ENCODE results near the gene RFX1.
"Not testable (repeated sequence)": the region's sequence is repeated elsewhere in the genome, so short reads cannot be mapped to it uniquely, and the experiment has no call there.

RFX1 gene

GRCh38 chr19:14006085-14006765 lies at the start of gene RFX1:
Gene RFX1 (minus strand): TSS chr19:14006320. CDS start chr19:13993843, 12,477 bp downstream.
- DNase-seq: peak; percentile 100

DNA sequence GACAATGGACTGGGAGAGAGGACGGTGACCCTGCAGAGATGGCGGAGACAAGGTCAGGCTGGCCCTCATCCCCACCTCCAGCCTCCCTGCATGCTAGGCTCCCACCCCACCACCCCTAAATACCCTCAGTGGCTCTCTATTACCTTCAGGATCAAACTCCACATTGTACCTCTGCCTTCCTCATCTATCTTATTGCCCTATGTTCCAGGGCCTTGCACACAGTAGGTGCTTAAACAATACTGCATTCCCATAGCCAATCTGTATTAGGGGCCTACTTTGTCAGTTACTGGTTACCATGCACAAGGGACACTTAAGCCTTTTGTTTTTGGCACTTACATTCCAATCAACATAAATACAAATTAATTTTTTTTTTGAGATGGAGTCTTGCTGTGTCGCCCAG lies 49.3 kb upstream of the RFX1 start:
- no peak for DNase-seq

DNA sequence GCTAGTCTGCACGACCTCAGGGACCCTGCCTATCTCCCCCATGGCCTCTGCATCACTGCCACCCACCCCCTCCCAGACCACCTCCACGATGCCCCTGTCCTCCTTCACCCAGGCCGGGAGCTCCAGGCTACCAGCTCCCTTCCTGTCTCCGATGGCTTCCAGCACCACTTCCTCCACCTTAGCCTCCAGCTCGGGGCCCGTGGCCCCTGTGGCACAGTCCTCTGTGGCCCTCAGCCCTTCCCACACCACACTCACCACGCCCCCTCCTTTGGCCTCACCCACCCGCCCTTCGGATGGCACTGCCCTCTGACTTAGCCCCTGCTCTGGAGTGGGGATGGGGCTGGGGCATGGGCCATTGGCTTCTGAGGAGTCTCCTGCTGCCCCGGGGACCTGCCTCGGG lies 48.6 kb upstream of the RFX1 start:
- DNase-seq: no peak

- DNase-seq: no peak
Observed at GRCh38 chr19:14054099-14054498, 48.0 kb upstream of the RFX1 start.

GRCh38 chr19:14053500-14053899 lies 47.4 kb upstream of the RFX1 start:
- DNase-seq: no peak

DNA sequence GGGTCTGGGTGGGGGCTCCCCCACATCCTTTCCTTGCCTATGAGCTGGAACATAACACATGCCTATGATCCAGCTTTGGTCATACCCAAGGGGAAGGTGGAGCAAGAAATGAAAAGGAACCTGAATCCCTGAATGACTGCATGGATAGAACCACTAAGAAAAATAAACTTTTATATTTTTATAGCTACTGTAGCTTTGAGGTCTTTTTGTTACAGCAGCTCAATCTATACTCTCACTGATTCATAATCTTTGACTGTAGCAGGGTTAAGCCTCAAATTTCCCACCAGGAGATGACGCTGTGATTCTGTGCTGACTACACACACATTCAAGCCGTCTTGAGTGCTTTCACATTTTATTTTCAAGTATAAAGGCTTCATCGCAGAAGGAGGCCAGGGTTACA lies 46.9 kb upstream of the RFX1 start:
- DNase-seq: no peak

GRCh38 chr19:14052470-14052869 lies 46.4 kb upstream of the RFX1 start:
- DNase-seq: no peak

GRCh38 chr19:14051980-14052379 lies 45.9 kb upstream of the RFX1 start:
- DNase-seq: no peak

DNA sequence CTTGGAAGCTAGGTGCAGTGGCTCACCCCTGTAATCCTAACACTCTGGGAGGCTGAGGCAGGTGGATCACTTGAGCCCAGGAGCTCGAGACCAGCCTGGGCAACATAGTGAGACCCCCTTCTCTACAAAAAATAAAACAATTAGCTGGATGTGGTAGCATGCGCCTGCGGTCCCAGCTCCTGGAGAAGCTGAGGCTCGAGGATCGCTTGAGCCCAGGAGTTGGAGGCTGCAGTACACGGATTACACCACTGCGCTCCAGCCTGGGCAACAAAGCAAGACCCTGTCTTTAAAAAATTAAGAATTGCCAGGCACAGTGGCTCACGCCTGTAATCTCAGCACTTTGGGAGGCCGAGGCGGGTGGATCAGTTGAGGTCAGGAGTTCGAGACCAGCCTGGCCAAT lies 44.8 kb upstream of the RFX1 start:
- DNase-seq: not testable (repeated sequence)

DNA sequence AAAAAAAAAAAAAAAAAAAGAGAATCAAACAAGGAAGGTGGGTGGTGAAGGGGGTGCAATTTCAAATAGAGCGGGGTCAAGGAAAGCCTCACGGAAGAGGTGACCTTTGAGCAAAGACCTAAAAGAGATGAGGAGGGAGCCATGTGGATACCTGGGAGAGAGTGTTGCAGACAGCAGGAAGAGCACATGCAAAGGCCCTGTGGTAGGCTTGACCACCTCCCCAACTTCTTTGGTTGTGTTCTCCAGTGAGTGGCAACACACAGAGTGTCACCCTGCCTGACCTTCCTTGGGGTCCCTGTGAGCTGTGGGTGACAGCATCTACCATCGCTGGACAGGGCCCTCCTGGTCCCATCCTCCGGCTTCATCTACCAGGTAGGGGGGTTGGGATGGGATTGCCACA lies 44.4 kb upstream of the RFX1 start:
- no peak for DNase-seq

GRCh38 chr19:14048443-14049153 lies 42.5 kb upstream of the RFX1 start:
- peak; percentile 82 for DNase-seq

GRCh38 chr19:14047866-14048265 lies 41.7 kb upstream of the RFX1 start:
- DNase-seq: not testable (repeated sequence)

DNA sequence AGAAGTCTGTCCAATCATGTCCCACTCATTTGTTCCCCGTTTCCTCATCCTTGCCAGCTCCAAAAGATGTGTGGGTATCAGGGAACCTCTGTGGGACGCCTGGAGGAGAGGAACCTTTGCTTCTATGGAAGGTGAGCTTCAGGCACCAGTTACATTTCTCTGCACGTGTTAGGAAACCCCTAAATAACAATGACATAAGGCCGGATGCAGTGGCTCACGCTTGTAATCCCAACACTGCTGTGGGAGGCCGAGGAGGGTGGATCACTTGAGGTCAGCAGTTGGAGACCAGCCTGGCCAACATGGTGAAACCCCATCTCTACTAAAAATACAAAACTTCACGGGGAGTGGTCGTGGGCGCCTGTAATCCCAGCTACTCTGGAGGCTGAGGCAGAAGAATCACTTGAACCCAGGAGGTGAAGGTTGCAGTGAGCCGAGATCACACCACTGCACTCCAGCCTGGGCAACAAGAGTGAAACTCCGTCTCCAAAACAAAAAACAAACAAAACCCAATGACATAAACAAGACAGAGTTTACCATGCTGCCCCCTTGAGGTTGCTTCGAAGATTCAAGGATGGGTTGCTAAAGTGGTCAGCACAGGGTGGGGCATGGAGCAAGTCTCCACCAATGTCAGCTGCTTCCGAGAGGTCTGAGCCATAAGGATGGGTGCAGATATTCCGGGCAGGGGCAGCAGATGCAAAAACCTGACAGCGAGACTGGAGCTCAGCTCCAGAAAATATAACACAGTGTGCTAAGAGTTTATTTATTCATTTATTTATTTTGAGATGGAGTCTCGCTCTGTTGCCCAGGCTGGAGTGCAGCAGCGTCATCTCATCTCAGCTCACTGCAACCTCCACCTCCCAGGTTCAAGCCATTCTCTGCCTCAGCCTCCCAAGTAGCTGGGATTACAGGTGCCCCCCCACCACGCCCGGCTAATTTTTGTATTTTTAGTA lies 36.8 kb upstream of the RFX1 start:
- peak; percentile 82 for DNase-seq

DNA sequence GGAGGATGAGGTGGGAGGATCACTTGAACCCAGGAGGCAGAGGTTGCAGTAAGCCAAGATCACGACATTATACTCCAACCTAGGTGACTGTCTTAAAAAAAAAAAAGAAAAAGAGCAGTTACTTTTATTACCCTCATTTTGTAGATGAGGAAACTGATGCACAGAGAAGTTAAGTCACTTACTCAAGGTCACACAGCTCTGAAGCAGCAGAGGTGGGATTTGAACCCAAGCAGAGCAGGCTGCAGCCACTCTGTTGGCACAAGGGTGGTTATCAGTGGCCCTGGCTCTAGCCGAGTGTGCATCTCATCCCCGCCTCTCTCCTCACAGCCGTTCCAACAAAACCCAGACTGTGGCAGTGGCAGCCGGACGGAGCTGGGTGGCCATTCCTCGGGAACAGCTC lies 33.1 kb upstream of the RFX1 start:
- no peak for DNase-seq

- DNase-seq: no peak
Observed at GRCh38 chr19:14035706-14036105, 29.6 kb upstream of the RFX1 start.

DNA sequence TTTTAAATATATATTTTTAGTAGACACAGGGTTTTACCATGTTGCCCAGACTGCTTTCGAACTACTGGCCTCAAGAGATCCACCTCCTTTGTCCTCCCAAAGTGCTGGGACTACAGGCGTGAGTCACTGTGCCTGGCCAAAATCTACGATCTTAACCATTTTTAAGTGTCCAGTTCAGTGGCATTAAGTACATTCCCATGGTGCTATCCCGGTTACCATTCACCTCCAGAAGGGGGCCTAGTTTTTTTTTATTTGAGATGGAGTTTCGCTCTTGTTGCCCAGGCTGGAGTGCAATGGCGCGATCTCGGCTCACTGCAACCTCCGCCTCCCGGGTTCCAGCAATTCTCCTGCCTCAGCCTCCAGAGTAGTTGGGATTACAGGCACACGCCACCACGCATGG lies 29.0 kb upstream of the RFX1 start:
- DNase-seq: not testable (repeated sequence)

DNA sequence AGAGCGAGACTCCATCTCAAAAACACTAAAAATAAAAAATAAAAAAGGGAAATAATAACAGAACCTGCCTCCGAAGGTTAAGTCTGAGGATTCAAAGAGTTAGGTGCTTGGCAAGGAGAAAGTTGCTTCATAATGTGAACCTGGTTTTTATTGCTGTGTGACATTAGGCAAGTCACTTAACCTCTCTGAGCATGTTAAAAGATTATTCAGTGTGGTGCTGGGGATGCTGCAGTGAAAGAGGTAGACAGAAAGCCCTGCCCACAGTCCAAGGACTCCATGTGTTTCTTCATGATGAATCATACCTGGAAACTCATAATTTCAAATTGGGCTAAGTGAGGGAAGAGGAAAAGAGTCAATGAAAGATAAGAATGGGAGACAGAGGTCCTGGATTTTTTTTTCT lies 27.8 kb upstream of the RFX1 start:
- no peak for DNase-seq

DNA sequence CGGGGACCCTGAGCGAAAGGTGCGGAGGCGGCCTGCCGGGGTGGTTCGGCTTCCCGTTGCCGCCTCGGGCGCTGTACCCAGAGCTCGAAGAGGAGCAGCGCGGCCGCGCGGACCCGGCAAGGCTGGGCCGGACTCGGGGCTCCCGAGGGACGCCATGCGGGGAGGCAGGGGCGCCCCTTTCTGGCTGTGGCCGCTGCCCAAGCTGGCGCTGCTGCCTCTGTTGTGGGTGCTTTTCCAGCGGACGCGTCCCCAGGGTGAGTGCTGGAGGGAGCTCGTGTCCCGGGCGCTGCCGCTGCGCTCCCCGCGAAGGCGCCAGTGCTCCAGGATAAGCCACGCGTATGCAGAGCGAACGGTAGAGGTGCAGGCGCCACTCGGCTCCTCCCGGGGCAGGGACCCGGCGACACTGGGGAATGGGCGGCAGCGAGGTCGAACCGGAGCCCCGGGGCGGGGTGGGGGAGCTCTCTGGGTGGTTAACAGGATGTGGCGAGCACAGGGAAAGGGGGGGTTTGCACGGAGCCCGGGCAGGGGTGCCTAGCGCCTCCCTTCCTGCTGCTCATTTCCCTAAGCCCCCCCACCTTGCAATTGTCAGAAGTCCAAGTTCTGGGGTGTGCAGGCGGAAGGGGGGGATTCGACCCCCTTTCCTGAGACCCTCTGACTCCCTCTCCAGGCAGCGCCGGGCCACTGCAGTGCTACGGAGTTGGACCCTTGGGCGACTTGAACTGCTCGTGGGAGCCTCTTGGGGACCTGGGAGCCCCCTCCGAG lies 25.8 kb upstream of the RFX1 start, which contains the start of gene IL27RA:
Gene IL27RA, plus strand, starts transcription at position 44 of the 762 bp plus-strand sequence. Its CDS starts 111 bp downstream, at position 155.
- DNase-seq: peak; percentile 93

GRCh38 chr19:14030997-14031718 lies 25.0 kb upstream of the RFX1 start:
- no peak for DNase-seq

DNA sequence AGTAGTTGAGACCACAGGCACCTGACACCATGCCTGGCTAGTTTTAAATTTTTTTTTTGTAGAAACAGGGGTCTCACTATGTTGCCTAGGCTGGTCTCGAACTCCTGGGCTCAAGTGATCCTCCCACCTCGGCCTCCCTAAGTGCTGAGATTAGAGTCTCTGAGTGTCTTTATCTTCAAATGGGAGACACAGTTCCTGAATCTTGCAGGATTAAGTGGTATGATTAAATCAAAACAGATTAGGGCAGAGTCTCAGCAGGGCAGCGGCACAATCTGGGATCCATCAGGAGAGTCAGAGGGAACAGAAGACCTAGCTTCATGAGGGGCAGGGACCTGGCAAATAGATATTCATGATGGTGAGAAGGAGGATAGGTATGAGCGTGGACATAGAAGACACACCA lies 22.8 kb upstream of the RFX1 start:
- no peak for DNase-seq

- no peak for DNase-seq
Observed at GRCh38 chr19:14027856-14028450, 21.8 kb upstream of the RFX1 start, which contains the start of gene RLN3. Gene RLN3 (plus strand): TSS chr19:14028148. CDS start chr19:14028205, 57 bp downstream.
